A549 (cell line): ENCODE results near the gene ATP1B1. TPM values are rescaled to one million over a fixed set of nuclear protein-coding genes. Genes with fewer than 3 reads are reported as not detected.
A peak's percentile ranks its signal among the peaks of the same experiment; 100 is the strongest.

ENCODE experiments used
- ATAC-seq, 2 experiments: fragments of 200-7000 bp in 1 of 2; fragments of >200 bp in 1 of 2; cut with Nextera tagmentation in 1 of 2; cut with Tn5 transposase in 1 of 2; 3 replicates each; pipeline versions ENCODE4 v1.8.0 to v1.9.1; 2018 to 2020; ENCODE audit warnings: mild to moderate bottlenecking in 1 of 2, moderate library complexity in 1 of 2
- CTCF ChIA-PET: fragments of 300-600 bp; sonication (Branson Sonifier 250); formaldehyde crosslinking; extraction: SDS; loops from one replicate; lab custom pipeline; 2021; ENCODE audit warnings: antibody characterized with exemption, inconsistent platforms; lab: Yijun Ruan, JAX
- POLR2A ChIA-PET: fragments of 350-600 bp; formaldehyde crosslinking; extraction: SDS; loops from one replicate; lab custom pipeline; 2021; ENCODE audit warnings: antibody characterized with exemption, inconsistent platforms; lab: Yijun Ruan, JAX
- DNase-seq, 2 experiments: peaks; one replicate each; pipeline versions ENCODE4 v3.0.0 to v3.0.0-alpha.2; 2011 to 2016; ENCODE audit warnings: low read depth in 1 of 2, low spot score in 1 of 2
- FAIRE-seq: peaks from 2 replicates; lab custom pipeline; 2011; peaks lifted over from hg19 to GRCh38; lab: Jason Lieb, UNC
- H3K27ac ChIP-seq, 2 experiments: fragments of >200 bp; sonication (Bioruptor Twin); formaldehyde crosslinking; 3 replicates each; pipeline ENCODE4 v1.5.1; 2016 to 2017
- H3K4me1 ChIP-seq: fragments of >200 bp; sonication (Bioruptor Twin); formaldehyde crosslinking; 3 replicates; pipeline ENCODE4 v1.6.1; 2016
- H3K4me2 ChIP-seq: fragments of >200 bp; sonication (Bioruptor Twin); formaldehyde crosslinking; 3 replicates; pipeline ENCODE4 v1.6.1; 2016
- H3K4me3 ChIP-seq: fragments of >200 bp; sonication (Bioruptor Twin); formaldehyde crosslinking; 3 replicates; pipeline ENCODE4 v1.5.1; 2016
- H3K9me3 ChIP-seq: fragments of >200 bp; sonication (Bioruptor Twin); formaldehyde crosslinking; 3 replicates; pipeline ENCODE4 v1.6.1; 2016
- ATOH8 ChIP-seq: fragments of 250-450 bp; sonication (Bioruptor Pico); IDR thresholded peaks from 2 replicates; pipeline ENCODE4 v1.5.0; 2020; ENCODE audit warnings: low read depth, mild to moderate bottlenecking, moderate library complexity
- BCL3 ChIP-seq: fragments of >200 bp; sonication (Bioruptor Twin); formaldehyde crosslinking; IDR thresholded peaks from 3 replicates; pipeline ENCODE4 v1.6.1; 2016
- BHLHE40 ChIP-seq: IDR thresholded peaks from 2 replicates; pipeline ENCODE4 v1.6.1; 2012; ENCODE audit warnings: low read depth, low read length, inconsistent platforms
- CBX8 ChIP-seq: fragments of 200-600 bp; sonication (generic); IDR thresholded peaks from 2 replicates; pipeline ENCODE4 v1.6.1; 2016
- CEBPB ChIP-seq, 2 experiments: fragments of >200 bp in 1 of 2; sonication (Bioruptor Twin) in 1 of 2; formaldehyde crosslinking in 1 of 2; IDR thresholded peaks; 2 replicates each; pipeline ENCODE4 v1.6.1; 2012 to 2016
- CHD4 ChIP-seq: fragments of 200-600 bp; sonication (generic); IDR thresholded peaks from 2 replicates; pipeline ENCODE4 v1.6.1; 2016; ENCODE audit warnings: antibody characterized with exemption, mild to moderate bottlenecking, borderline replicate concordance
- EP300 ChIP-seq, 2 experiments: fragments of >200 bp; sonication (Bioruptor Twin); formaldehyde crosslinking; IDR thresholded peaks; 2 replicates in 1 of 2; 3 replicates in 1 of 2; pipeline ENCODE4 v1.6.1; 2016 to 2017
- ESRRA ChIP-seq: fragments of 150-350 bp; IDR thresholded peaks from 2 replicates; pipeline ENCODE4 v1.6.1; 2014; ENCODE audit warnings: mild to moderate bottlenecking, low read length, borderline replicate concordance
- FOSL2 ChIP-seq, 2 experiments: fragments of 450-650 bp in 1 of 2; fragments of >200 bp in 1 of 2; sonication (Bioruptor Twin) in 1 of 2; formaldehyde crosslinking; IDR thresholded peaks; 2 replicates each; pipeline versions ENCODE4 v1.5.0 to v1.6.1; 2016 to 2020; ENCODE audit warnings: mild to moderate bottlenecking in 1 of 2, moderate library complexity in 1 of 2
- GATA3 ChIP-seq: IDR thresholded peaks from 2 replicates; pipeline ENCODE4 v1.6.1; 2012; ENCODE audit warnings: borderline replicate concordance
- JUN ChIP-seq, 2 experiments: fragments of >200 bp; sonication (Bioruptor Twin); formaldehyde crosslinking; IDR thresholded peaks; 2 replicates in 1 of 2; 3 replicates in 1 of 2; pipeline ENCODE4 v1.6.1; 2016 to 2017
- JUNB ChIP-seq: fragments of >200 bp; sonication (Bioruptor Twin); formaldehyde crosslinking; IDR thresholded peaks from 2 replicates; pipeline ENCODE4 v1.6.1; 2016
- KDM1A ChIP-seq: fragments of 200-600 bp; sonication (generic); IDR thresholded peaks from 2 replicates; pipeline ENCODE4 v1.6.1; 2016; ENCODE audit warnings: low read depth, mild to moderate bottlenecking
- MAX ChIP-seq: IDR thresholded peaks from 2 replicates; pipeline ENCODE4 v1.6.1; 2012
- MAZ ChIP-seq: fragments of 150-350 bp; IDR thresholded peaks from 2 replicates; pipeline ENCODE4 v1.6.1; 2014; ENCODE audit warnings: antibody characterized with exemption, low read depth, low read length, borderline replicate concordance
- PBX3 ChIP-seq: IDR thresholded peaks from 2 replicates; pipeline ENCODE4 v1.6.1; 2012
- RAD21 ChIP-seq, 2 experiments: fragments of >200 bp in 1 of 2; sonication (Bioruptor Twin) in 1 of 2; formaldehyde crosslinking in 1 of 2; IDR thresholded peaks in 1 of 2; conservative IDR thresholded peaks in 1 of 2; 2 replicates in 1 of 2; 3 replicates in 1 of 2; pipeline ENCODE4 v1.6.1; 2012 to 2018; ENCODE audit warnings: inconsistent platforms in 1 of 2
- RARB ChIP-seq: fragments of 250-450 bp; sonication (Bioruptor Pico); IDR thresholded peaks from 2 replicates; pipeline ENCODE4 v1.8.0; 2021; ENCODE audit warnings: mild to moderate bottlenecking, moderate library complexity
- RNF2 ChIP-seq: fragments of 200-600 bp; sonication (generic); IDR thresholded peaks from 2 replicates; pipeline ENCODE4 v1.6.1; 2016; ENCODE audit warnings: low read depth, mild to moderate bottlenecking, antibody characterized with exemption, moderate library complexity, borderline replicate concordance
- SMC3 ChIP-seq: fragments of >200 bp; sonication (Bioruptor Twin); formaldehyde crosslinking; IDR thresholded peaks from 3 replicates; pipeline ENCODE4 v1.6.1; 2018; ENCODE audit warnings: inconsistent platforms
- ZFP36 ChIP-seq: fragments of 450-650 bp; IDR thresholded peaks from 2 replicates; pipeline ENCODE4 v1.6.1; 2014; ENCODE audit warnings: borderline replicate concordance; ENCODE audit not compliant: partially characterized antibody
- ZSCAN20 ChIP-seq: fragments of 250-450 bp; sonication (Bioruptor Pico); IDR thresholded peaks from 2 replicates; pipeline ENCODE4 v1.8.0; 2022; ENCODE audit warnings: mild to moderate bottlenecking, moderate library complexity
- WGBS: methylation state at CpG from one replicate; pipeline ENCODE4 v1.1.6; 2017; ENCODE audit errors: missing lambda C conversion rate; 5-methylcytosine and 5-hydroxymethylcytosine counted together
- polyA plus RNA-seq, 4 experiments: library from polyadenylated mRNA; depleted of rRNA in 3 of 4; stranded (reverse); fragments of >200 nt; fragmentation: RNase III in 1 of 4; extraction: RNeasy Plus Mini Kit Qiagen cat#74134 plus additional on column Dnase treatment in 1 of 4; gene quantifications; 2 replicates in 3 of 4; 3 replicates in 1 of 4; pipeline ENCODE4 v1.2.3, GENCODE V29; 2011 to 2017

Gene ATP1B1
- polyA plus RNA-seq, 2 of the 4 experiments (the other 2 are of a cell fraction) = 303 to 377 TPM

DNA sequence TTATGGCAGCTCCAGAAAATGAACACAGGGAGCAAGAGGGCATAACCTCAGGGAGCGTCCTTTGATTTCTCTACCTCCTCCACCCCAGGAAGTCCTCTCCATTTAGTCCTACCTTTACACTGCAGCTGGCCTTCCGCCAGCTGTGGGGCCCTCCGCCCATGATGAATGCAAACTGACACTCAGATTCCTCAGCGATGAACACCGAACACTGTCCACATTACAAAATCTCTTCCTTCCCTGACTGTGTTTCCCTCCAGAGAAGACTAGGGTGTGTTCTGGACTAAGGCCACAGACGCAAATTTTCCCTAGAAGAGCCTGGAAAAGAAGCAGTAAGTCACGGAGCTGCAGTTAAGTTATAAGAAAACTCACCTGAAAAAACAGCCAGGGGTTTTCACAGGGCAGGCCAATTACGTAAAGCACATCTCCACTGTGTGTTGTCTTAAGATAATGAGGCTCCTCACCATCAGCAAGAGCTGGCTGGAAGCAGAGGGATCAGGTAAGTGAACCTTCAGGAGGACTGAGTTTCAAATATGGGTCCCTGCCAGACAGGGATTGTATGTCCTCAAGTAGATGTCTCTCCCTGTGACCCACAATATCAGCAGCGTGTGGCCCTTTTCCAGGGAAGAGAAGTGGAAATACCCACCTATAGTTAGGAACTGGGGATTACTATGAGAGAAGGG, 46.3 kb upstream of the ATP1B1 start:
- H3K4me3 ChIP-seq = no peak overlapping the region
- TF ChIP-seq CEBPB (IDR thresholded peaks at IDR 0.05) (peak in 1 of 2 experiments; percentile 39; a peak in 1 of 4 replicates), SMC3 (0 out of 3 replicates have a peak, but pooled peaks have one; percentile 4), GATA3 (peak; percentile 48; the same call in 1 of the 2 replicates), ZSCAN20 (no peak), MAX (no peak; the same call in 1 of the 2 replicates), FOSL2 (IDR thresholded peaks at IDR 0.05) (no peak), FOSL2 (CRISPR knock-in tag; IDR thresholded peaks at IDR 0.05) (0 out of 2 replicates have a peak, but pooled peaks have one; percentile 28), JUN (IDR thresholded peaks at IDR 0.05) (peak in 1 of 2 experiments; percentile 26; a peak in 2 of 5 replicates), BCL3 (no peak), PBX3 (no peak), MAZ (no peak), JUNB (peak; percentile 46), RARB (CRISPR knock-in tag) (no peak), EP300 (IDR thresholded peaks at IDR 0.05) (peak; percentile 36 to 40; a peak in 2 of 5 replicates), RAD21 (conservative IDR thresholded peaks at IDR 0.05 in 1 of 2, IDR thresholded peaks at IDR 0.05 in 1 of 2) (peak in 1 of 2 experiments; percentile 39; a peak in 2 of 5 replicates), ESRRA (no peak)
- TF ChIP-seq, all 56 proteins: peak for 8
- ChIA-PET POLR2A (interaction anchor here (0.7 to 1.2 kb wide), 4 partner anchors 45 to 248 kb away, joined by 3 to 5 read pairs (median 4); no protein-coding TSS in a partner anchor), CTCF (interaction anchor here (1.2 to 1.4 kb wide), 2 partner anchors 9 to 424 kb away, joined by 3 read pairs; no protein-coding TSS in a partner anchor)
- FAIRE-seq = no peak
- H3K27ac ChIP-seq = peak overlapping the region; percentile 78 to 81
- peaks cover 11% of the 10 kb centered on the region; the same call in 2 of the 3 replicates for H3K9me3 ChIP-seq
- peak; percentile 94 to 96 for ATAC-seq
- DNase-seq = peak; percentile 38 to 84
- 19% methylated on average over 9 of the region's 9 CpGs for WGBS
- peaks cover 27% of the 10 kb centered on the region for H3K4me1 ChIP-seq
- peak overlapping the region; percentile 71 for H3K4me2 ChIP-seq

DNA sequence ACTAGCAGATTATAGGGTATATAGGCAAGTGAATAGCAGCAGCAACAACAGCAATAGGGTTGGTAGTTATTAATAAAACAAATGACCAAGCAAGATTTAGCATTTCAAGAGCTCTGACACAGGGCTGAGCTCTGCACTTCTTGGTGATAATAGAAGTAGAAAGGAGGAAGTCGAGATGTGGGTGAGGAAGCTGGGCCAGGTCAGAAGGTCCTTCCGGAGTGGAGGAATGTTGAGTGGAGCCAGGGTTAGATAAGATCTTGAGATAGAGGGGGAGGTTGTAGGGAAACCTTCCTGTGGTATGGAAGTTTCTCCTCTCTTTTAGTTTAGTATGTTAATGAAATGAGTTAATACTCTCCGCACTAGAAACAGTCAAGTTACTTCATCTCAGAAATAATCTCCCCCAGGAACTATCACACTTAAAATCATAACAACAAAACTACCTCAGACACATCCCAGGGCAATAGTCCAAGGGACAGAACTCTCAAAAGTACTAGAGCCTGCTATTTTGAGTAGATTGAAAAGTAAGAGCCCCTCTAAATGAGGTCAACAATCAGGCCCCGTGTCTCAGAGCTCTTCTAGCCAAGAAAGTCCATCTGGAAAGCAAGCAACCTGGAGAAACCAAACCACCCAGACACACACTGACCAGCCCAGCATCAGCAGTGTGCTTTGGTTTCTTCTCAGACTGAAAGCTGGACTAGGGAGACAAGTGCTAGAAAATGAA, 45.4 kb upstream of the ATP1B1 start:
- FAIRE-seq = no peak
- TF ChIP-seq GATA3 (peak; percentile 21; the same call in 1 of the 2 replicates), CHD4 (no peak)
- H3K4me1 ChIP-seq = peaks cover 27% of the 10 kb centered on the region

DNA sequence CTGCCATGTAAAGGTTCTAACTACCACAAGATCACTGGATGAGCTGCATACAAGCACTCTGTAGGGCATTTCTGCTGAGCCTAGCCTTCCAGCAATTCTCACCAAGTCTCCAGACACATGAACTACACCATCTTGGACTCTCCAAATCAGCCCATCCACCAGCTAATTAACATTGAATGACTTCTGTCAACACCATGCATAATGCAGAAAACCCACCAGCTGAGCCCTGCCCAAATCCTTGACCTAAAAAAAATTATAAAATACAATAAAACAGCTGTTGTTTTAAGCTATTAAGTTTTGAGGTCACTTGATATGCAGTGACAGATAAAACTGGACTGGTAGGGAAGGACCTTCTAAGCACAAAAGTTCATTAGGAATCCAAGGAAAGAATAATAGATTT, 44.3 kb upstream of the ATP1B1 start:
- FAIRE-seq (no peak), ATAC-seq (no peak)
- peaks cover 14% of the 10 kb centered on the region for H3K9me3 ChIP-seq
- no peak overlapping the region for H3K4me3 ChIP-seq
- H3K27ac ChIP-seq = no peak overlapping the region; a peak in 1 of 6 replicates
- no peak for TF ChIP-seq CBX8
- TF ChIP-seq ZFP36 = no peak
- TF ChIP-seq FOSL2 (IDR thresholded peaks at IDR 0.05) = no peak
- TF ChIP-seq FOSL2 (CRISPR knock-in tag; IDR thresholded peaks at IDR 0.05) = no peak
- TF ChIP-seq RNF2 = no peak
- no peak for TF ChIP-seq BHLHE40
- TF ChIP-seq KDM1A = no peak
- no peak for TF ChIP-seq ATOH8 (CRISPR knock-in tag)
- TF ChIP-seq, all 56 proteins: peak for 0
- Histone ChIP-seq H3K4me2 (no peak overlapping the region), H3K4me1 (peaks cover 27% of the 10 kb centered on the region)
- CTCF ChIA-PET = interaction anchor here (0.9 to 1.4 kb wide), 3 partner anchors 9 to 459 kb away, joined by 3 to 4 read pairs (median 3); no protein-coding TSS in a partner anchor
- POLR2A ChIA-PET = interaction anchor here (1.1 kb wide), 1 partner anchor 44 kb away, joined by 3 read pairs; no protein-coding TSS in a partner anchor
- no peak for DNase-seq

More for the DNA sequence above, 45.4 kb upstream of the ATP1B1 start:
- no peak overlapping the region for H3K4me3 ChIP-seq
- ChIA-PET CTCF (interaction anchor here (1.2 to 1.4 kb wide), 2 partner anchors 10 to 425 kb away, joined by 3 read pairs; no protein-coding TSS in a partner anchor), POLR2A (interaction anchor here (0.7 to 1.2 kb wide), 3 partner anchors 45 to 50 kb away, joined by 3 to 5 read pairs (median 4); no protein-coding TSS in a partner anchor)
- DNase-seq = no peak
- H3K9me3 ChIP-seq = peaks cover 11% of the 10 kb centered on the region
- ATAC-seq = peak in 1 of 2 experiments; percentile 21; a peak in 3 of 6 replicates
- WGBS = 74% methylated on average over 4 of the region's 4 CpGs
- H3K27ac ChIP-seq = peak overlapping the region; percentile 78 to 81
- peak overlapping the region; percentile 71 for H3K4me2 ChIP-seq
